HG03108 (cell line): ENCODE data around the gene ZFX.

Source experiments
- ATAC-seq: cut with Tn5 transposase; IDR thresholded peaks from one replicate; pipeline ENCODE4 v1.9.1; 2021; ENCODE audit warnings: moderate library complexity; ENCODE audit not compliant: unreplicated experiment

ZFX gene

DNA sequence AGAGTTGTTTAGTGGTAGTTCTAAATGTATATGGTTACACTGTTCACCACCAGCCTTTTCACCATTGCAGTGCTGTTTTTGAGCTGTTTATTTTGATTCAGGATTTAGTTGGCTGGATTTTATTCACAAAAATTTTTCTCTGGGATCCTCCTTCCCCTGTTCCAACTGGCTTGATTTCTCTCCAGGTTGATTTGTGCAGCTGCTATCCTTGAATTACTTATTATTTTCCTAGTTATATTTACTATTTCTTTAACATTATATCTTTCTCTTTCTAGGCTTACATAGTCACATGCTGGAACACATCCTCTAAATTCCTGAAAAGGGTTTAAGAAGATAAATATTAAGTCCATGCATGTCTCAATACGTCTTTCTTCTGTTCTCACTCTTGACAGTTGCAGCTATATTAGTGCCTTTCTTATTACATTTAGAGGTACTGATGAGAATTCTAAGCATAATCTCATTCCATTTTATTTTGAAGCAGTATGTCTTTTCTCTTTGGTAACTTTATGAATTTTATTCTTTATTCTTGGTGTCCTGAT, 82.2 kb downstream of the ZFX start:
- no peak for ATAC-seq

- no peak for ATAC-seq
Measured at GRCh38 chrX:24232796-24233195, 83.3 kb downstream of the ZFX start.

- ATAC-seq = no peak
Measured at GRCh38 chrX:24235084-24235710, 85.7 kb downstream of the ZFX start.

GRCh38 chrX:24241822-24242648, 92.5 kb downstream of the ZFX start:
- ATAC-seq = peak; percentile 32

DNA sequence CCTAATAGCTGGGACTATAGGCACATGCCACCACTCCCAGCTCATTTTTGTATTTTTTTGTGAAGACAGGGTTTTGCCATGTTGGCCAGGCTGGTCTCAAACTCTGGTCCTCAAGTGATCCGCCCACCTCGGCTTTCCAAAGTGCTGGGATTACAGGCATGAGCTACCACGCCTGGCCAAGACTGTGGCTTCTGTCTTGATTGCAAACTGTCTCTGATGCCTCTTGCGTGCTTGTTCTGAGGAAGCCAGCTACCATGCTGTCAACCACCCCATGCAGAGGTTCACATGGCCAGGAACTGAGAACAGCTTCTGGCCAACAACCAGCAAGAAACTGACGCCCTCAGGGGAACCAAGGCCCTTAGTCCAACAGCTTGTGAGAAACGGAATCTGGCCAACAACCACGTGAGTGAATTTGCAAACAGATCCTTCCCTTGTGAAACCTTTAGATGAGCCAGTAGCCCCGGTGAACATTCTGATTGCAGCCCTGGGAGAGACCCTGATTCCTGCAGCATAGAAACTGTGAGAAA, 93.2 kb downstream of the ZFX start:
- ATAC-seq = peak; percentile 90

DNA sequence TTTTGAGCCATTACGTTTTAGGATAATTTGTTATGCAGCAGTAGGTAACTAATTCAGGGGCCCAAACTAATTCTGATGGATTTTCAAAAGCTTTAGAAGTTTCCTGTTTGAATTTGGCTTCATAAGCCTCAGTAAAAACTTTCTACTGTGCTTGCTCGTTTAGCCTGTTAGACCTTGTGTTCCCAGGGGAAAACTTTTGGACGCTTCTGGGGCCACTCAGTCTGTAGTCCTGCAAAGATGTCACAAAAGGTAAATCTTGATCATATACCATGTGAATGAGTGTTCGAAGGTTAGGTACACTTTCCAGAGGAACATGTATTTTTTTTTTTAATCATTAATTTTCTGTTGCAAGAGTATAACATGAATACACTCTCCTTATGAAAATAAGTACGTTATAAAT, 93.7 kb downstream of the ZFX start:
- ATAC-seq = peak; percentile 9

DNA sequence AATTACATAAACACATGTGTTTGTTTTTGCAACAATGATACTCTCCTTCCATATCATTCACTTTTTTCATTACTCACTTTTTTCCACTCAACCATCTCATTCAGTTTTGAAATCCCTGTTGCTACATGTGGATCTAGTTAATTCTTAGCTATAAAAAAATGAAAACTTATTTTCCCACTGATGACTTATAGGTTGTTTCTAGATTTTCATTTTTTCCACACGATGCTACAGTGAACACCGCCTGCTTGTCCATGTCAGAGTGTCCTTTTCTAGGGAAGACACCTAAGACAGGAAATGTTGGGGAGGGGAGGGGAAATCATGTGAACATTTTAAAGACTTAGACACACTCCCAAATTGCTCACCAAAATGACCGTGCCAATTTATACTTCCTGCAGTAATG, 94.2 kb downstream of the ZFX start:
- no peak for ATAC-seq

GRCh38 chrX:24245202-24245601, 95.7 kb downstream of the ZFX start:
- no peak for ATAC-seq

DNA sequence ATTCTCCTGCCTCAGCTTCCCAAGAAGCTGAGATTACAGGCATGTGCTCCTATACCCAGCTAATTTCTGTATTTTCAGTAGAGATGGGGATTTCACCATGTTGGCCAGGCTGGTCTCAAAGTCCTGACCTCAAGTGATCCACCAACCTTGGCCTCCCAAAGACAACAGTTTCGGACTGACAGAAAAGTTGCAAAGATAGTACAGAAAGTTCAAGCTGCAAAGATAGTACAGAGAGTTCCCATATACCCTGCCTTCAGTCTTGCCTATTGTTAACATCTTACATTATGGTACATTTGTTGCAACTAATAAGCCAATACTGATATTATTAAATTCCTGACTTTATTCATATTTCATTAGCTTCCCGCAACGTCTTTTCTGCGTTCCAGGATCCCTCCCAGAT, 98.5 kb downstream of the ZFX start:
- no peak for ATAC-seq

DNA sequence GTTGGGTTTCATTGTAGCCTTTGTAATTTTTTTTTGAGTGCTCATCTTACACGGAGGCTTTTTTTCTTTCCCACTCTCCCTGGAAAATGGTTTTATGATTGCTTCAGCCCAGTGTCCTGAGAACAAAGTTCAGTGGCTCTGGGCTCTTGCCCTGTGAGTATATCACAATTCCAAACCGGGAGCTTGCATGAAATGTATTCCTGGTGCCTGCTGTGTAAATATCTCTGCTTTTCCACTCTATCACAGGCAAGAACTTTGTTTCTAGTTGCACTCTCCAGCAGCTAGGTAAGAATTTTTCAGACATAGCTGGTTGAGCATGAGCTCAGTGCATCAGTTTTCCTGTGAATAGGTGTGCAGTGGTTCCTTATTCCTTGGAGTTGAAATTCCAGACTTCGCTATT, 103.5 kb downstream of the ZFX start:
- no peak for ATAC-seq

DNA sequence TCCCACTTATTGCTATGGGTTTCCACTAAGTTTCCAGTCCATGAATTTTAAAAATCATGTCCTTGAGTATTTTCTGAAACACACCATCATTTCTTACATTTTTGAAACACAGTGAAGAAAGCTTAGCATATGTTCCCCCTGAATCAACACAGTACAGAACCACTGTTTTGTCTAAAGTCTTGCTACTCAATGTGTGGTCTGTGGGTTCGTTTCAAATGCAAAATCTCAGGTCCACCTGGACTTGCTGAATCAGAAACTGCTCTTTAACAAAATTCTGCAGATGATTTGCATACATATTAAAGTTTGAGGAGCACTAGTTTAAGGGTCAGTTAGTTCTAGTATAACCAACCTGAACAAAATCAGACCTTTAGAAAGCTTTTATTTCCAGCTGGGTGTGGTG, 103.9 kb downstream of the ZFX start:
- ATAC-seq = no peak

- no peak for ATAC-seq
Measured at GRCh38 chrX:24257011-24257410, 107.5 kb downstream of the ZFX start.

GRCh38 chrX:24259544-24260240, 110.2 kb downstream of the ZFX start:
- ATAC-seq = no peak

GRCh38 chrX:24260842-24261550, 111.5 kb downstream of the ZFX start:
- no peak for ATAC-seq

GRCh38 chrX:24262309-24262708, 112.8 kb downstream of the ZFX start:
- ATAC-seq = no peak

DNA sequence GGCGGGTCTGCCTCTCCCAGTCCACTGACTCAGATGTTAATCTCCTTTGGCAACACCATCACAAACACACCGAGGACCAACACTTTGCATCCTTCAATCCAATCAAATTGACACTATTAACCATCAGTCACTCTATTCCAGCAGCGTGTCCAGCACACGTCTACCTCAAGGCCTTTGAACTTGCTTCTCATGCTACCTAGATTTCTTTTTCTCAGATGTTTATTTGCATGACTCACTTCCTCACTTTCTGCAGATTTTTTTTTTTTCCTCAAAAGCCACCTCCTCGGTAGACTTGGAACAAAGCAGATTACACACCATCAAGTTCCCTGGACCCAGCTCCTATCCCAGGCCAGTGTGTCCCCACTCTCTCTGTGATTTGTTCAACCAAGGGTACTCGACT, 114.9 kb downstream of the ZFX start:
- ATAC-seq = no peak
